A549 (cell line): Measurements from ENCODE around the gene CDC37L1. TPM values are rescaled to one million over a fixed set of nuclear protein-coding genes. Genes with fewer than 3 reads are reported as not detected.

Experiments used
- ATAC-seq, 2 experiments: fragments of 200-7000 bp in 1 of 2; fragments of >200 bp in 1 of 2; cut with Nextera tagmentation in 1 of 2; cut with Tn5 transposase in 1 of 2; 3 replicates each; pipeline versions ENCODE4 v1.8.0 to v1.9.1; 2018 to 2020; ENCODE audit warnings: mild to moderate bottlenecking in 1 of 2, moderate library complexity in 1 of 2
- CTCF ChIA-PET: fragments of 300-600 bp; sonication (Branson Sonifier 250); formaldehyde crosslinking; extraction: SDS; loops from one replicate; lab custom pipeline; 2021; ENCODE audit warnings: antibody characterized with exemption, inconsistent platforms; lab: Yijun Ruan, JAX
- POLR2A ChIA-PET: fragments of 350-600 bp; formaldehyde crosslinking; extraction: SDS; loops from one replicate; lab custom pipeline; 2021; ENCODE audit warnings: antibody characterized with exemption, inconsistent platforms; lab: Yijun Ruan, JAX
- DNase-seq, 2 experiments: peaks; one replicate each; pipeline versions ENCODE4 v3.0.0 to v3.0.0-alpha.2; 2011 to 2016; ENCODE audit warnings: low read depth in 1 of 2, low spot score in 1 of 2
- FAIRE-seq: peaks from 2 replicates; lab custom pipeline; 2011; peaks lifted over from hg19 to GRCh38; lab: Jason Lieb, UNC
- H3K27ac ChIP-seq, 2 experiments: fragments of >200 bp; sonication (Bioruptor Twin); formaldehyde crosslinking; 3 replicates each; pipeline ENCODE4 v1.5.1; 2016 to 2017
- H3K4me1 ChIP-seq: fragments of >200 bp; sonication (Bioruptor Twin); formaldehyde crosslinking; 3 replicates; pipeline ENCODE4 v1.6.1; 2016
- H3K4me2 ChIP-seq: fragments of >200 bp; sonication (Bioruptor Twin); formaldehyde crosslinking; 3 replicates; pipeline ENCODE4 v1.6.1; 2016
- H3K4me3 ChIP-seq: fragments of >200 bp; sonication (Bioruptor Twin); formaldehyde crosslinking; 3 replicates; pipeline ENCODE4 v1.5.1; 2016
- H3K9me3 ChIP-seq: fragments of >200 bp; sonication (Bioruptor Twin); formaldehyde crosslinking; 3 replicates; pipeline ENCODE4 v1.6.1; 2016
- BHLHE40 ChIP-seq: IDR thresholded peaks from 2 replicates; pipeline ENCODE4 v1.6.1; 2012; ENCODE audit warnings: low read depth, low read length, inconsistent platforms
- CEBPB ChIP-seq, 2 experiments: fragments of >200 bp in 1 of 2; sonication (Bioruptor Twin) in 1 of 2; formaldehyde crosslinking in 1 of 2; IDR thresholded peaks; 2 replicates each; pipeline ENCODE4 v1.6.1; 2012 to 2016
- EHMT2 ChIP-seq: fragments of 200-600 bp; sonication (generic); IDR thresholded peaks from 2 replicates; pipeline ENCODE4 v1.6.1; 2016; ENCODE audit warnings: antibody characterized with exemption, low read depth, mild to moderate bottlenecking, moderate library complexity
- FOXS1 ChIP-seq: fragments of 250-450 bp; sonication (Bioruptor Pico); IDR thresholded peaks from 2 replicates; pipeline ENCODE4 v1.5.0; 2020; ENCODE audit warnings: mild to moderate bottlenecking, moderate library complexity
- HOXA7 ChIP-seq: fragments of 250-450 bp; sonication (Bioruptor Pico); IDR thresholded peaks from 2 replicates; pipeline ENCODE4 v1.5.0; 2020; ENCODE audit warnings: mild to moderate bottlenecking, moderate library complexity
- HOXB13 ChIP-seq: fragments of 250-450 bp; sonication (Bioruptor Pico); IDR thresholded peaks from 2 replicates; pipeline ENCODE4 v1.5.0; 2020; ENCODE audit warnings: low read depth, mild to moderate bottlenecking, moderate library complexity
- HOXB5 ChIP-seq: fragments of 250-450 bp; sonication (Bioruptor Pico); IDR thresholded peaks from 2 replicates; pipeline ENCODE4 v1.5.0; 2020; ENCODE audit warnings: mild to moderate bottlenecking, moderate library complexity
- JUNB ChIP-seq: fragments of >200 bp; sonication (Bioruptor Twin); formaldehyde crosslinking; IDR thresholded peaks from 2 replicates; pipeline ENCODE4 v1.6.1; 2016
- KDM5A ChIP-seq: fragments of 200-600 bp; sonication (generic); IDR thresholded peaks from 2 replicates; pipeline ENCODE4 v1.6.1; 2016; ENCODE audit warnings: antibody characterized with exemption, mild to moderate bottlenecking
- MAFK ChIP-seq: fragments of 450-650 bp; IDR thresholded peaks from 2 replicates; pipeline ENCODE4 v1.6.1; 2014; ENCODE audit not compliant: partially characterized antibody
- NR3C1 ChIP-seq: fragments of >200 bp; sonication (Bioruptor Twin); formaldehyde crosslinking; IDR thresholded peaks from 3 replicates; pipeline ENCODE4 v1.6.1; 2017
- PHF8 ChIP-seq: fragments of 200-600 bp; sonication (generic); IDR thresholded peaks from 2 replicates; pipeline ENCODE4 v1.6.1; 2016; ENCODE audit warnings: low read depth, mild to moderate bottlenecking, antibody characterized with exemption, moderate library complexity, borderline replicate concordance
- POLR2A ChIP-seq: IDR thresholded peaks from 2 replicates; pipeline ENCODE4 v1.6.1; 2012; ENCODE audit warnings: mild to moderate bottlenecking, low read length
- POLR2AphosphoS2 ChIP-seq: conservative IDR thresholded peaks from 2 replicates; pipeline ENCODE4 v1.6.1; 2012; ENCODE audit warnings: low read length, improper control_type of control experiment, inconsistent platforms
- RARB ChIP-seq: fragments of 250-450 bp; sonication (Bioruptor Pico); IDR thresholded peaks from 2 replicates; pipeline ENCODE4 v1.8.0; 2021; ENCODE audit warnings: mild to moderate bottlenecking, moderate library complexity
- RCOR1 ChIP-seq: fragments of 150-350 bp; IDR thresholded peaks from 2 replicates; pipeline ENCODE4 v1.6.1; 2014; ENCODE audit warnings: antibody characterized with exemption, low read length, low read depth
- RFX5 ChIP-seq: fragments of 450-650 bp; IDR thresholded peaks from 2 replicates; pipeline ENCODE4 v1.7.1; 2014; ENCODE audit warnings: antibody characterized with exemption, mild to moderate bottlenecking, moderate library complexity
- SREBF2 ChIP-seq: fragments of 450-650 bp; IDR thresholded peaks from 2 replicates; pipeline ENCODE4 v1.6.1; 2014; ENCODE audit warnings: mild to moderate bottlenecking, moderate library complexity
- TFCP2L1 ChIP-seq: fragments of 250-450 bp; sonication (Bioruptor Pico); IDR thresholded peaks from 2 replicates; pipeline ENCODE4 v1.5.0; 2021; ENCODE audit warnings: mild to moderate bottlenecking
- ZFP36 ChIP-seq: fragments of 450-650 bp; IDR thresholded peaks from 2 replicates; pipeline ENCODE4 v1.6.1; 2014; ENCODE audit warnings: borderline replicate concordance; ENCODE audit not compliant: partially characterized antibody
- WGBS: methylation state at CpG from one replicate; pipeline ENCODE4 v1.1.6; 2017; ENCODE audit errors: missing lambda C conversion rate; 5-methylcytosine and 5-hydroxymethylcytosine counted together
- polyA plus RNA-seq, 4 experiments: library from polyadenylated mRNA; depleted of rRNA in 3 of 4; stranded (reverse); fragments of >200 nt; fragmentation: RNase III in 1 of 4; extraction: RNeasy Plus Mini Kit Qiagen cat#74134 plus additional on column Dnase treatment in 1 of 4; gene quantifications; 2 replicates in 3 of 4; 3 replicates in 1 of 4; pipeline ENCODE4 v1.2.3, GENCODE V29; 2011 to 2017
- TF ChIP-seq, protein P1 (sequence below): fragments of 250-450 bp; sonication (Bioruptor Pico); IDR thresholded peaks from 2 replicates; pipeline ENCODE4 v1.5.0; 2021; ENCODE audit warnings: mild to moderate bottlenecking, moderate library complexity, borderline replicate concordance
- TF ChIP-seq, protein P2 (sequence below): fragments of 150-350 bp; IDR thresholded peaks from 2 replicates; pipeline ENCODE4 v1.6.1; 2014; ENCODE audit warnings: low read depth, mild to moderate bottlenecking, low read length
- TF ChIP-seq, protein P3 (sequence below): IDR thresholded peaks from 2 replicates; pipeline ENCODE4 v1.6.1; 2012; ENCODE audit warnings: low read depth, borderline replicate concordance
- TF ChIP-seq, protein P4 (sequence below): fragments of 200-600 bp; sonication (generic); IDR thresholded peaks from 2 replicates; pipeline ENCODE4 v1.6.1; 2016; ENCODE audit warnings: antibody characterized with exemption, mild to moderate bottlenecking, moderate library complexity

The CDC37L1 gene
- polyA plus RNA-seq, 2 of the 4 experiments (the other 2 are of a cell fraction) = 9.5 to 16.2 TPM

- FAIRE-seq (no peak), ATAC-seq (no peak), DNase-seq (no peak)
- Histone ChIP-seq H3K4me2 (no peak overlapping the region), H3K9me3 (no peaks in the 10 kb centered on the region), H3K27ac (no peak overlapping the region), H3K4me3 (no peak overlapping the region), H3K4me1 (peaks cover 13% of the 10 kb centered on the region)
- TF ChIP-seq MAFK = peak; percentile 10
- TF ChIP-seq POLR2A = no peak
- TF ChIP-seq BHLHE40 = no peak
- CTCF ChIA-PET = interaction anchor here (0.6 kb wide), 1 partner anchor 55 kb away, joined by 3 read pairs; no protein-coding TSS in a partner anchor
- POLR2A ChIA-PET = interaction anchor here (1.1 to 1.4 kb wide), 2 partner anchors 8 to 9 kb away, joined by 4 read pairs; partner anchors contain the start of gene CDC37L1
Observed at GRCh38 chr9:4669890-4670289, 9.5 kb upstream of the CDC37L1 start.

DNA sequence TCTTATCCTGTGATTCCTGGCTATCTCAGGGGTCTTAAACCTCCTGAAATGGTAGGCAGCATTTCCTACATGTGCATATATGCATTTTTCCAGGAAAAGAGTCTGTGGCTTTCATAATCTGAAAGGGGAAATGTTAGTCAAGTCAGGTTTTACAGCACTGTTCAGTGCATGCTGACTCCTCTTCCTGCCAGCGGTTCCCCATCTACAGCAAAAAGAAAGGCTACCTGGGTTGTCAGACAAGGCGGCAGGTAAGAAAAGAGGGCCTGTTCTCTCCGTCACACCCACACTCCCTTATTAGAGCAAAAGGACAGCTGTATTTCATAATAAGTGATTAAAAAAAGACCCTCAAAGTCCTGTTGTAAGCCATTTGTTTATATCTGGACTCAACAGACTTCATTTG, 8.8 kb upstream of the CDC37L1 start:
- H3K27ac ChIP-seq = no peak overlapping the region
- DNase-seq (no peak), FAIRE-seq (no peak), ATAC-seq (no peak)
- CTCF ChIA-PET = no interaction called here
- WGBS = 86% methylated on average over 3 of the region's 3 CpGs
- H3K9me3 ChIP-seq = no peaks in the 10 kb centered on the region
- no peak overlapping the region for H3K4me3 ChIP-seq
- TF ChIP-seq POLR2A (no peak), RFX5 (no peak), NR3C1 (no peak), RCOR1 (no peak), ZFP36 (no peak)
- TF ChIP-seq, protein P1, sequence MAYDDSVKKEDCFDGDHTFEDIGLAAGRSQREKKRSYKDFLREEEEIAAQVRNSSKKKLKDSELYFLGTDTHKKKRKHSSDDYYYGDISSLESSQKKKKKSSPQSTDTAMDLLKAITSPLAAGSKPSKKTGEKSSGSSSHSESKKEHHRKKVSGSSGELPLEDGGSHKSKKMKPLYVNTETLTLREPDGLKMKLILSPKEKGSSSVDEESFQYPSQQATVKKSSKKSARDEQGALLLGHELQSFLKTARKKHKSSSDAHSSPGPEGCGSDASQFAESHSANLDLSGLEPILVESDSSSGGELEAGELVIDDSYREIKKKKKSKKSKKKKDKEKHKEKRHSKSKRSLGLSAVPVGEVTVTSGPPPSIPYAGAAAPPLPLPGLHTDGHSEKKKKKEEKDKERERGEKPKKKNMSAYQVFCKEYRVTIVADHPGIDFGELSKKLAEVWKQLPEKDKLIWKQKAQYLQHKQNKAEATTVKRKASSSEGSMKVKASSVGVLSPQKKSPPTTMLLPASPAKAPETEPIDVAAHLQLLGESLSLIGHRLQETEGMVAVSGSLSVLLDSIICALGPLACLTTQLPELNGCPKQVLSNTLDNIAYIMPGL (CRISPR knock-in tag) = no peak
- TF ChIP-seq, protein P2, sequence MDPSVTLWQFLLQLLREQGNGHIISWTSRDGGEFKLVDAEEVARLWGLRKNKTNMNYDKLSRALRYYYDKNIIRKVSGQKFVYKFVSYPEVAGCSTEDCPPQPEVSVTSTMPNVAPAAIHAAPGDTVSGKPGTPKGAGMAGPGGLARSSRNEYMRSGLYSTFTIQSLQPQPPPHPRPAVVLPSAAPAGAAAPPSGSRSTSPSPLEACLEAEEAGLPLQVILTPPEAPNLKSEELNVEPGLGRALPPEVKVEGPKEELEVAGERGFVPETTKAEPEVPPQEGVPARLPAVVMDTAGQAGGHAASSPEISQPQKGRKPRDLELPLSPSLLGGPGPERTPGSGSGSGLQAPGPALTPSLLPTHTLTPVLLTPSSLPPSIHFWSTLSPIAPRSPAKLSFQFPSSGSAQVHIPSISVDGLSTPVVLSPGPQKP = no peak
- peaks cover 11% of the 10 kb centered on the region for H3K4me1 ChIP-seq
- H3K4me2 ChIP-seq = no peak overlapping the region
- POLR2A ChIA-PET = interaction anchor here (1.1 to 1.4 kb wide), 2 partner anchors 7 to 9 kb away, joined by 4 read pairs; partner anchors contain the start of gene CDC37L1

DNA sequence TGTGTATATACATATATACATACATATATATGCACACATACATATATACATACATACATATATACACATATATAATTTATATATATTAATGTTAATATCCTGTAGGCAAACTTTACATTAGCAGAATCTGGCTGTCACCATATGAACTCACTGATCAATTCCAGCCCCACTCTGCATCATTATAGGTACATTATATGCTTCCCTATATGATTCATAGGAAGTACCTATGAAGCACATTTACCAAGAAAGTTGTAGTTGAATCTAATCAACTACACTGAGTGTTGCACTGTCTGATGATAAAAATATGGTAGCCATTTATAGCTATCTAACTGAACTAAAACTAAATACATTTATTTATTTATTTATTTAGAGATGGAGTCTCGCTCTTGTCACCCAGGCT, 7.6 kb upstream of the CDC37L1 start:
- DNase-seq = no peak
- Histone ChIP-seq H3K4me2 (no peak overlapping the region), H3K27ac (no peak overlapping the region), H3K4me3 (no peak overlapping the region), H3K9me3 (no peaks in the 10 kb centered on the region), H3K4me1 (peaks cover 10% of the 10 kb centered on the region)
- 96% methylated on average over 1 of the region's 1 CpG for WGBS
- no peak for ATAC-seq
- no peak for FAIRE-seq
- ChIA-PET CTCF (interaction anchor here (0.8 to 1.1 kb wide), 2 partner anchors 8 to 10 kb away, joined by 3 read pairs; partner anchors contain the start of gene PLPP6), POLR2A (no interaction called here)
- TF ChIP-seq, protein P3, sequence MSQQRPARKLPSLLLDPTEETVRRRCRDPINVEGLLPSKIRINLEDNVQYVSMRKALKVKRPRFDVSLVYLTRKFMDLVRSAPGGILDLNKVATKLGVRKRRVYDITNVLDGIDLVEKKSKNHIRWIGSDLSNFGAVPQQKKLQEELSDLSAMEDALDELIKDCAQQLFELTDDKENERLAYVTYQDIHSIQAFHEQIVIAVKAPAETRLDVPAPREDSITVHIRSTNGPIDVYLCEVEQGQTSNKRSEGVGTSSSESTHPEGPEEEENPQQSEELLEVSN = no peak
- no peak for TF ChIP-seq POLR2AphosphoS2
- no peak for TF ChIP-seq RARB
- TF ChIP-seq POLR2A = no peak
- no peak for TF ChIP-seq EHMT2
- TF ChIP-seq JUNB = no peak
- TF ChIP-seq, protein P2 = no peak
- TF ChIP-seq, protein P4, sequence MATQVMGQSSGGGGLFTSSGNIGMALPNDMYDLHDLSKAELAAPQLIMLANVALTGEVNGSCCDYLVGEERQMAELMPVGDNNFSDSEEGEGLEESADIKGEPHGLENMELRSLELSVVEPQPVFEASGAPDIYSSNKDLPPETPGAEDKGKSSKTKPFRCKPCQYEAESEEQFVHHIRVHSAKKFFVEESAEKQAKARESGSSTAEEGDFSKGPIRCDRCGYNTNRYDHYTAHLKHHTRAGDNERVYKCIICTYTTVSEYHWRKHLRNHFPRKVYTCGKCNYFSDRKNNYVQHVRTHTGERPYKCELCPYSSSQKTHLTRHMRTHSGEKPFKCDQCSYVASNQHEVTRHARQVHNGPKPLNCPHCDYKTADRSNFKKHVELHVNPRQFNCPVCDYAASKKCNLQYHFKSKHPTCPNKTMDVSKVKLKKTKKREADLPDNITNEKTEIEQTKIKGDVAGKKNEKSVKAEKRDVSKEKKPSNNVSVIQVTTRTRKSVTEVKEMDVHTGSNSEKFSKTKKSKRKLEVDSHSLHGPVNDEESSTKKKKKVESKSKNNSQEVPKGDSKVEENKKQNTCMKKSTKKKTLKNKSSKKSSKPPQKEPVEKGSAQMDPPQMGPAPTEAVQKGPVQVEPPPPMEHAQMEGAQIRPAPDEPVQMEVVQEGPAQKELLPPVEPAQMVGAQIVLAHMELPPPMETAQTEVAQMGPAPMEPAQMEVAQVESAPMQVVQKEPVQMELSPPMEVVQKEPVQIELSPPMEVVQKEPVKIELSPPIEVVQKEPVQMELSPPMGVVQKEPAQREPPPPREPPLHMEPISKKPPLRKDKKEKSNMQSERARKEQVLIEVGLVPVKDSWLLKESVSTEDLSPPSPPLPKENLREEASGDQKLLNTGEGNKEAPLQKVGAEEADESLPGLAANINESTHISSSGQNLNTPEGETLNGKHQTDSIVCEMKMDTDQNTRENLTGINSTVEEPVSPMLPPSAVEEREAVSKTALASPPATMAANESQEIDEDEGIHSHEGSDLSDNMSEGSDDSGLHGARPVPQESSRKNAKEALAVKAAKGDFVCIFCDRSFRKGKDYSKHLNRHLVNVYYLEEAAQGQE = no peak
- TF ChIP-seq KDM5A = no peak
- TF ChIP-seq TFCP2L1 = no peak
- TF ChIP-seq FOXS1 (CRISPR knock-in tag) = no peak
- TF ChIP-seq HOXB13 (CRISPR knock-in tag) = no peak
- no peak for TF ChIP-seq PHF8
- no peak for TF ChIP-seq SREBF2
- no peak for TF ChIP-seq ZFP36
- no peak for TF ChIP-seq HOXA7 (CRISPR knock-in tag)
- no peak for TF ChIP-seq CEBPB (IDR thresholded peaks at IDR 0.05)
- TF ChIP-seq HOXB5 = no peak
